A673 (cell line): ENCODE measurements around the gene TBC1D16. TPM values are rescaled to one million over a fixed set of nuclear protein-coding genes. Genes with fewer than 3 reads are reported as not detected.

Experiments
- BruUV-seq: library from RNA; stranded (reverse); fragments of 400-500 nt; replicated peaks from 2 replicates; lab custom pipeline; 2021; lab: Mats Ljungman, UMichigan
- CTCF ChIA-PET: fragments of 300-600 bp; sonication (Branson Sonifier 250); formaldehyde crosslinking; loops from one replicate; lab custom pipeline; 2022; ENCODE audit warnings: antibody characterized with exemption; lab: Charles Lee
- POLR2A ChIA-PET: fragments of 300-600 bp; sonication (Branson Sonifier 250); formaldehyde crosslinking; loops from one replicate; lab custom pipeline; 2022; ENCODE audit warnings: antibody characterized with exemption; ENCODE audit not compliant: low non-redundant PET; lab: Charles Lee
- DNase-seq: peaks from one replicate; pipeline ENCODE4 v3.0.0-alpha.2; 2015; ENCODE audit warnings: low spot score
- H3K27ac ChIP-seq: fragments of 200-600 bp; sonication (generic); 2 replicates; pipeline ENCODE4 v1.5.1; 2016; ENCODE audit warnings: mixed run types, low read depth, mild to moderate bottlenecking, mixed read lengths, antibody characterized with exemption, low read length; ENCODE audit not compliant: poor library complexity, severe bottlenecking
- H3K27me3 ChIP-seq: fragments of 200-600 bp; sonication (generic); replicated peaks from 2 replicates; pipeline ENCODE4 v1.6.1; 2017; ENCODE audit warnings: mixed run types, low read depth, mild to moderate bottlenecking, mixed read lengths, antibody characterized with exemption, low read length; ENCODE audit not compliant: insufficient read depth, poor library complexity
- H3K36me3 ChIP-seq: fragments of 200-600 bp; sonication (generic); 2 replicates; pipeline ENCODE4 v1.6.1; 2016; ENCODE audit warnings: mixed run types, mild to moderate bottlenecking, mixed read lengths, antibody characterized with exemption, low read length; ENCODE audit not compliant: insufficient read depth, poor library complexity, severe bottlenecking
- H3K4me1 ChIP-seq: fragments of 200-600 bp; sonication (generic); 2 replicates; pipeline ENCODE4 v1.6.1; 2017; ENCODE audit warnings: mixed run types, mild to moderate bottlenecking, mixed read lengths, antibody characterized with exemption, low read length; ENCODE audit not compliant: insufficient read depth, poor library complexity, severe bottlenecking
- H3K4me3 ChIP-seq: fragments of 200-600 bp; sonication (generic); 2 replicates; pipeline ENCODE4 v1.5.1; 2016; ENCODE audit warnings: low read depth, mixed run types, mild to moderate bottlenecking, mixed read lengths, low read length; ENCODE audit not compliant: poor library complexity, severe bottlenecking
- H3K9me3 ChIP-seq: fragments of 200-600 bp; sonication (generic); 2 replicates; pipeline ENCODE4 v1.6.1; 2016; ENCODE audit warnings: mixed run types, low read depth, mild to moderate bottlenecking, mixed read lengths, antibody characterized with exemption, low read length; ENCODE audit not compliant: poor library complexity, severe bottlenecking
- EZH2 ChIP-seq: fragments of 200-600 bp; sonication (generic); IDR thresholded peaks from 2 replicates; pipeline ENCODE4 v1.6.1; 2017; ENCODE audit warnings: borderline replicate concordance, low read depth, mild to moderate bottlenecking, mixed read lengths, antibody characterized with exemption, low read length; ENCODE audit not compliant: poor library complexity, severe bottlenecking
- intact Hi-C: fragments of 100-400 bp; cut with micrococcal nuclease; formaldehyde crosslinking; loops from one replicate; pipeline ENCODE4 v1.10.0; 2022; ENCODE audit not compliant: unreplicated experiment
- total RNA-seq: library from RNA; stranded (reverse); gene quantifications from 2 replicates; pipeline ENCODE4 v1.2.3, GENCODE V29; 2021
- TF ChIP-seq, protein P1 (sequence below): fragments of 300-800, 200-600 bp; sonication (generic); conservative IDR thresholded peaks from 2 replicates; pipeline ENCODE4 v1.5.1; 2017; ENCODE audit warnings: low read depth, mild to moderate bottlenecking, antibody characterized with exemption, low read length, moderate library complexity, mixed read lengths

Gene TBC1D16
- total RNA-seq, 1 experiment from 2014 or later = 49.1 TPM

DNA sequence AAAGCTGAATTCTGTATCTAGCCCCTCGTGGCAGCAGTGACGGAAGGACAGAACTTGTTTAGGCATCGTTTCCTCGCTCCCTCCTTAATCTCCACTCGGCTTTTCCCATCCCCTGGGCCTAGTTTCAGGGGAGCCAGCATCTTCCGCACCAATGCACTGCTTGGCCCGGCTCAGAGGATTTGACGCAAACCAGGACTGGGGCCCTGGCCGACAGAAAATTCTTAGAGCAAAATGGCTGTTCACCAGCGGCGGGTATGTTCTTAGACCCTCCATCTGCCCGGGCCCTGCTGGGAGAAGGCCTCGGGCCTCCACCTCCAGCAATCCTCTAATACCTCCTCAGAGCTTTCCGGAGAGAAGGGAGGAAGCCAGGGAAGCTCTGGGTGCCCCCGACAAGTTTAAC lies 54.6 kb downstream of the TBC1D16 start:
- Histone ChIP-seq H3K36me3 (no peaks in the 10 kb centered on the region), H3K4me3 (no peak overlapping the region), H3K4me1 (peaks cover 19% of the 10 kb centered on the region), H3K9me3 (no peaks in the 10 kb centered on the region), H3K27me3 (no peaks in the 10 kb centered on the region), H3K27ac (no peak overlapping the region)
- intact Hi-C loops = no loop called here
- ChIA-PET CTCF (no interaction called here), POLR2A (no interaction called here)
- no peak for TF ChIP-seq EZH2
- TF ChIP-seq, protein P1, sequence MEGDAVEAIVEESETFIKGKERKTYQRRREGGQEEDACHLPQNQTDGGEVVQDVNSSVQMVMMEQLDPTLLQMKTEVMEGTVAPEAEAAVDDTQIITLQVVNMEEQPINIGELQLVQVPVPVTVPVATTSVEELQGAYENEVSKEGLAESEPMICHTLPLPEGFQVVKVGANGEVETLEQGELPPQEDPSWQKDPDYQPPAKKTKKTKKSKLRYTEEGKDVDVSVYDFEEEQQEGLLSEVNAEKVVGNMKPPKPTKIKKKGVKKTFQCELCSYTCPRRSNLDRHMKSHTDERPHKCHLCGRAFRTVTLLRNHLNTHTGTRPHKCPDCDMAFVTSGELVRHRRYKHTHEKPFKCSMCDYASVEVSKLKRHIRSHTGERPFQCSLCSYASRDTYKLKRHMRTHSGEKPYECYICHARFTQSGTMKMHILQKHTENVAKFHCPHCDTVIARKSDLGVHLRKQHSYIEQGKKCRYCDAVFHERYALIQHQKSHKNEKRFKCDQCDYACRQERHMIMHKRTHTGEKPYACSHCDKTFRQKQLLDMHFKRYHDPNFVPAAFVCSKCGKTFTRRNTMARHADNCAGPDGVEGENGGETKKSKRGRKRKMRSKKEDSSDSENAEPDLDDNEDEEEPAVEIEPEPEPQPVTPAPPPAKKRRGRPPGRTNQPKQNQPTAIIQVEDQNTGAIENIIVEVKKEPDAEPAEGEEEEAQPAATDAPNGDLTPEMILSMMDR = no peak
- no peak for DNase-seq
- BruUV-seq = no TSS peak

DNA sequence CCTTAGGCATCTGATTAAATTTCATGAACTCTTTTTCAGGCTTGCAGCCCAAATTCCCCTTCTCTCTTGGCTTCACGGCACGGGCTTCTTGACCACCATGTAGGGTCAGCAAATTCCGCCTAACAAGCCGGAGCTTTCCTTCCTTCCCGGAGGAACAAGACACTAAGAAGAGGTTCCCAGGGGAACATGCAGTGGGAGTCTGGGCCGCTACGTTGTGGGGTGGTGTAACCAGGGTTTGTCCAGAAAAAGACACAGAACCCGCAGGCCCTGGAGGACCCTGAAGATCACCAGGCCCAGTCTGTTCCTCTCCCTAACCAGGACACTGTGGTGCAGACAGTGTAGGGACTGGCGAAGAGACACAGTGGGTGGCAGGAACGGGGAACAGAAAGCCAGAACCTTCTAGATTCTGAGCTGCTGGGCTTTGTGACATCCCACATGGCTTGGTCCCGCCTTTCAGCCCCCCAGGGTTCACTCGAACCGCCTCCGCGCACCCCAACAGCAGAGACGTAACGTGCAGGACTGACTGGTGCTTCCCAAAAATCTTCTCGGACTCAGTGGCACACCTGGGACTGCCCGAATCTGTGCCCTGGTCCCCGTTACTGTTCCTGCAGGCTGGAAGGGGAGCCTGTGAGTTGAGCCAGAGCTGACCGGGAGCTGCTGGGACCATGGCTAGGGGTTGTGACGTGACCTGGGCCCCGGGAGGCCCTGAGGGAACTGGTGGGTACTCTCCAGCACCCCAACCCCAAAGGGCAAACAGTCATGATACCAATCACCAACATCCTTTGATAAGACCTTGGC lies 55.2 kb downstream of the TBC1D16 start:
- POLR2A ChIA-PET = no interaction called here
- TF ChIP-seq EZH2 = no peak
- TF ChIP-seq, protein P1 = no peak
- Histone ChIP-seq H3K4me1 (peaks cover 12% of the 10 kb centered on the region), H3K27me3 (no peaks in the 10 kb centered on the region), H3K9me3 (no peaks in the 10 kb centered on the region), H3K4me3 (no peak overlapping the region), H3K27ac (no peak overlapping the region), H3K36me3 (no peaks in the 10 kb centered on the region)
- no peak for DNase-seq
- no TSS peak for BruUV-seq
- intact Hi-C loops = no loop called here
- CTCF ChIA-PET = no interaction called here

GRCh38 chr17:79979816-79980215 lies 55.9 kb downstream of the TBC1D16 start:
- no peaks in the 10 kb centered on the region for H3K27me3 ChIP-seq
- TF ChIP-seq, protein P1 = no peak
- TF ChIP-seq EZH2 = no peak
- H3K4me1 ChIP-seq = peaks cover 10% of the 10 kb centered on the region
- CTCF ChIA-PET = no interaction called here
- no TSS peak for BruUV-seq
- intact Hi-C loops = no loop called here
- DNase-seq = no peak
- no peaks in the 10 kb centered on the region for H3K36me3 ChIP-seq
- POLR2A ChIA-PET = no interaction called here
- H3K4me3 ChIP-seq = no peak overlapping the region
- no peaks in the 10 kb centered on the region for H3K9me3 ChIP-seq
- no peak overlapping the region for H3K27ac ChIP-seq
